ENCODE data around the gene ERGIC3.

GRCh38 chr20:35560541-35560940 is 18.7 kb downstream of the ERGIC3 start:
- TF ChIP-seq CTCF (IDR thresholded peaks at IDR 0.05): no peak
- no peak for TF ChIP-seq POLR2A (IDR thresholded peaks at IDR 0.05)

All from esophagus squamous epithelium (tissue), 4 donors.